ENCODE data around the gene NAV3. TPM values are rescaled to one million over a fixed set of nuclear protein-coding genes. Genes with fewer than 3 reads are reported as not detected.

Gene NAV3
- total RNA-seq, 2 experiments from 2014 or later: not detected

GRCh38 chr12:77816196-77816595, 14.5 kb upstream of the NAV3 start:
- H3K36me3 Mint-ChIP-seq: no peaks in the 10 kb centered on the region
- no peak overlapping the region for H3K4me3 Mint-ChIP-seq
- no peaks in the 10 kb centered on the region for H3K9me3 Mint-ChIP-seq (ENCODE audit: low read depth)
- H3K27ac Mint-ChIP-seq: no peak overlapping the region
- H3K27me3 Mint-ChIP-seq: no peaks in the 10 kb centered on the region
- no peak for ATAC-seq
- no peak for DNase-seq
- no peaks in the 10 kb centered on the region for H3K4me1 Mint-ChIP-seq
- CTCF ChIA-PET: no interaction called here

DNA sequence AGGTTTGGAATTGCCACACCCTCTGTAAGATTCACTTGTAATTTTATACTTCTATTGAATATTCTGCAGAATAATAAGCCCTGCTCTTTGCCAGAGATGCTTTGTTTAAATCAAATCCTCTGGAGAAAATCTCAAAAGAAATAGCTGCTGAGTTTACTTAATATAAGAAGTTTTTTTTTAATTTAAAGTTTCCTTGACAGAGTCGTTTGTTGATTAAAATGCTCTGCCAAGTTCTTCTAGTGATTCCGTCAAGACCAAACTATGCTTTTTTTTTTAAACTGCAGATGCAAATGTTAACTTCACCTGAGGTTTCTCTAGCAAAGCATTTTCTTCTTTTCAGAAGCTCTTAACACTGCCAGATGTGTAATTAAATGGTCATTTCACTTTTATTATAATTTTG, 13.4 kb upstream of the NAV3 start:
- Mint-ChIP-seq H3K4me3 (no peak overlapping the region), H3K36me3 (no peaks in the 10 kb centered on the region), H3K4me1 (no peaks in the 10 kb centered on the region), H3K9me3 (ENCODE audit: low read depth) (no peaks in the 10 kb centered on the region), H3K27ac (no peak overlapping the region), H3K27me3 (no peaks in the 10 kb centered on the region)
- CTCF ChIA-PET: no interaction called here
- no peak for DNase-seq
- no peak for ATAC-seq

GRCh38 chr12:77818351-77818750, 12.3 kb upstream of the NAV3 start:
- Mint-ChIP-seq H3K27ac (no peak overlapping the region), H3K36me3 (no peaks in the 10 kb centered on the region), H3K9me3 (ENCODE audit: low read depth) (peaks cover 5% of the 10 kb centered on the region), H3K4me3 (no peak overlapping the region), H3K27me3 (no peaks in the 10 kb centered on the region), H3K4me1 (no peaks in the 10 kb centered on the region)
- CTCF ChIA-PET: no interaction called here
- no peak for ATAC-seq
- no peak for DNase-seq

DNA sequence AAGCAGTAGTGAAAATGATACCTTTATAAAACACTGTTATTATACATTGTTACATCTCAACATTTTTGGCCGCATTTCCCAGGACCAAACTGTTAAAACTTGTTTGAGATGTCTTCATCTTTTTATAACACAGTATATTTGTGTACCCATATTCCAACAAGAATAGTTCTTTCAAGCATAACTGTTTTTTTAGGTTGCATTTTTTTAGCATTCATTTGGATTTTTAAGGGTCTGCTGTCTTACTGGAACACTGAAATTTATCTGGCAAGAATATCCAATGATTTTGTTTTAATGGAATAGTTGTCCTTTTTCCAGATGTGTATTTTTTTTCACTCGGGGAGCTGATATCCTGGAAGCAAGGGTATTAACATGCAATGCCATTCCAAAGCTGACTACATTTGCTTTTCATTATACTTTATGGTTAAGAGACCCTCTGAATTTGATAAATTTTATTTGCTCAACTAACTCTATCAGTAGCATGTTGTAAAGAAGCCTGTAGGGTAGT, 8.9 kb upstream of the NAV3 start:
- Mint-ChIP-seq H3K27me3 (no peaks in the 10 kb centered on the region), H3K9me3 (ENCODE audit: low read depth) (peaks cover 5% of the 10 kb centered on the region)
- CTCF ChIA-PET: no interaction called here

DNA sequence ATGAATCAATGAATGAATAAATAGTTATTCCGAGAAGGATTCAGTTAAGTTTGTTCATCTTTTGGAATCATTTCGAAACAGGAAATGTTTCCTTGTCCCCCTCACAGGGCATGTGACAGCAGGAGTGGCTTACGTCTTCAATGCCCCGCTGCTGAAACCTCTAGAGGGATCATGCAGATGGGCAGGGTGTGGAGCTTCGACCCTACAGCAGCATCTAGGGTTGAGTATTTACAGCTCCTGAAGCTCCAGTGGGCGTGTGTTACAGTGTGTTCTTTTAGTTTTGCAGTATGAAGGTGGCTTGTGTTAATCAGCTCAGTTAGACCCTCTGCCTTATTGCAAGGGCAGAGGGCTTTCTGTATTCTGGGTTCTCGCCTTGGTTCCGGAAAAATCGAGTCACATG, 2.6 kb downstream of the NAV3 start:
- CTCF ChIA-PET: no interaction called here
- H3K4me3 Mint-ChIP-seq: no peak overlapping the region
- peaks cover 5% of the 10 kb centered on the region for H3K9me3 Mint-ChIP-seq (ENCODE audit: low read depth)
- no peak for ATAC-seq
- no peak overlapping the region for H3K27ac Mint-ChIP-seq
- no peaks in the 10 kb centered on the region for H3K4me1 Mint-ChIP-seq
- H3K36me3 Mint-ChIP-seq: no peaks in the 10 kb centered on the region
- no peak for DNase-seq
- no peaks in the 10 kb centered on the region for H3K27me3 Mint-ChIP-seq

More for the DNA sequence above, 8.9 kb upstream of the NAV3 start:
- Mint-ChIP-seq H3K4me3 (no peak overlapping the region), H3K36me3 (no peaks in the 10 kb centered on the region), H3K4me1 (no peaks in the 10 kb centered on the region), H3K27ac (no peak overlapping the region)
- DNase-seq: no peak
- no peak for ATAC-seq

- Mint-ChIP-seq H3K27me3 (no peaks in the 10 kb centered on the region), H3K9me3 (ENCODE audit: low read depth) (peaks cover 6% of the 10 kb centered on the region), H3K4me3 (no peak overlapping the region), H3K36me3 (no peaks in the 10 kb centered on the region), H3K4me1 (no peaks in the 10 kb centered on the region), H3K27ac (no peak overlapping the region)
- CTCF ChIA-PET: no interaction called here
- no peak for DNase-seq
- no peak for ATAC-seq
Measured at GRCh38 chr12:77834618-77835017, 3.9 kb downstream of the NAV3 start.

DNA sequence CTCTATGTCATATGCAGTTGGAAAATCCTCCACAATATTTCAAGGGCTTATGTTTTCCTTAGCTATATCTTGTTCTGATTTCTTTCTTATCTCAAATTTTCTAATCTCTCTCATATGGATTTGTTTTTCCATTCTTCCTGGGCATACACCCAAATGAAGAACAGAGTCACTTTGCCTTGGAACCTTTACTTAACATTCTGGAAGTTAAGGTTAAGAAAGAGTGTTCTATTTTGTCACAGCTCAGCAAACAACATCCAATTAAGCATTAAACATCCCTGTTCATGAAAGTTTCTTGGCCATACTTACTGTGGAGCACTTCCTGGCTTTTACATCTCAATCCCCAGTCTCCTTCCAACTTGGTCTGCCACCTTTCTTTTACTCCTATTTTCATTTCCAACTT, 5.3 kb downstream of the NAV3 start:
- Mint-ChIP-seq H3K27ac (no peak overlapping the region), H3K27me3 (no peaks in the 10 kb centered on the region), H3K4me3 (no peak overlapping the region), H3K9me3 (ENCODE audit: low read depth) (peaks cover 6% of the 10 kb centered on the region), H3K36me3 (no peaks in the 10 kb centered on the region), H3K4me1 (no peaks in the 10 kb centered on the region)
- CTCF ChIA-PET: no interaction called here
- DNase-seq (no peak), ATAC-seq (no peak)

DNA sequence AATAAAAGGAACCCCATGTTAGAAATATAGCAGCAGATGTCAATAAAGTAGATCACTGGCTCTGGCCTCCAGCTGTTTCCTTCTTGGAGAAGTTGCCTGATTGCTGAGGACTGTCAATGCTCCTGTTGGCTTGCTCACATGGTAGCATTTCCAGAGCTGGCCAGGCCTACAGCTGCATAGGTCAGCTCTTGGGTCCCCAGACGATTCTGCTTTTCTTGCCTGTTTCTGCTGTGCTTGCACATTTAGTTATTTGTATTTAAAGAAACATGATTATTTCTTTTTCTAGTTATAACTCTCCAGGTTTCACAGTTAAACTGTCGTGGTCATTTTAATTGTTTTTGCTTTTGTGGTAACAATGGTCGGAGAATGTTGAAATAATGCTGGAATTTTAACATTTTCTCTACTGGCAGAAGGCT, 7.2 kb downstream of the NAV3 start:
- H3K4me1 Mint-ChIP-seq: no peaks in the 10 kb centered on the region
- no peak overlapping the region for H3K4me3 Mint-ChIP-seq
- no peaks in the 10 kb centered on the region for H3K27me3 Mint-ChIP-seq
- no peak overlapping the region for H3K27ac Mint-ChIP-seq
- no peaks in the 10 kb centered on the region for H3K36me3 Mint-ChIP-seq
- ATAC-seq: no peak
- peaks cover 6% of the 10 kb centered on the region for H3K9me3 Mint-ChIP-seq (ENCODE audit: low read depth)
- CTCF ChIA-PET: no interaction called here
- DNase-seq: no peak

DNA sequence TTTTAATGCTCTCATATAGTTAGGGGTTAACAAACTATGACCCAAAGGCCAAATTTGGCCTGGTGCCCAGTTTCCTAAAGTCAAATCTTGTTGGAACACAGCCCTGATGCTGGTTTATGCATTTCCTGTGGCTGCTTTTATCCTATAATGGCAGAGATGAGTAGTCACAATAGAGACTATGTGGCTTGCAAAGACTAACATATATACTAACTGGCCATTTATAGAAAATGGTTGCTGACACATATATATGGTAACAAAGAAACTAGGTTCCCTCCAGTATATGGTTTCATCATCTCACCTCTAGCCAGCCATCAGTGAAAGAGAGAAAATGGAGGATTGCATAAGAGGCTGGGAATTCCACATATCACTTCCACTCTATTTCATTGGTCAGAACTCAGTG, 10.8 kb downstream of the NAV3 start:
- DNase-seq (no peak), ATAC-seq (no peak)
- H3K27me3 Mint-ChIP-seq: no peaks in the 10 kb centered on the region
- no peak overlapping the region for H3K4me3 Mint-ChIP-seq
- CTCF ChIA-PET: no interaction called here
- H3K36me3 Mint-ChIP-seq: no peaks in the 10 kb centered on the region
- H3K4me1 Mint-ChIP-seq: no peaks in the 10 kb centered on the region
- peaks cover 4% of the 10 kb centered on the region for H3K9me3 Mint-ChIP-seq (ENCODE audit: low read depth)
- no peak overlapping the region for H3K27ac Mint-ChIP-seq

DNA sequence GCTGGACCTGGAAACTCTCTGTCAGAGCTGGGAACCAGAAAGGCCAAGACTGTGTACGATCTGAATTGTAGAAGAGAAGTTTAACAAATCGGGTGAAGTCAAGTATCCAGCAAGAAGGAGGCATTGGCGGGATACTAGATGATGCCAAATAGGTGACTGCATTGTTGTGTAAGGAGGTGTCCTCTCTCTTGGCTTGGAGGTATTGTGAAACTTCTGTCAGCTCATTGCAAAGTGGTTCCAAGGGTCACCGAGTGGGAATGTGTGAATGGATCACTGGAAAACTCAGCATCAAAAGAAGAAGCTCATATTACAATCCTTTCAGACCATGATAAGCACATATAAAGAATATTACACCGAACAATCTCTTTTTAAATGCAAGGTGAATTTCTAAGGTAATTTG, 11.7 kb downstream of the NAV3 start:
- CTCF ChIA-PET: no interaction called here
- Mint-ChIP-seq H3K4me1 (no peaks in the 10 kb centered on the region), H3K27me3 (no peaks in the 10 kb centered on the region), H3K4me3 (no peak overlapping the region), H3K36me3 (no peaks in the 10 kb centered on the region), H3K9me3 (ENCODE audit: low read depth) (peaks cover 6% of the 10 kb centered on the region), H3K27ac (no peak overlapping the region)
- no peak for DNase-seq
- ATAC-seq: no peak

GRCh38 chr12:77845831-77846230, 15.1 kb downstream of the NAV3 start:
- CTCF ChIA-PET: no interaction called here
- Mint-ChIP-seq H3K27me3 (no peaks in the 10 kb centered on the region), H3K4me1 (no peaks in the 10 kb centered on the region), H3K9me3 (ENCODE audit: low read depth) (peaks cover 4% of the 10 kb centered on the region), H3K27ac (no peak overlapping the region), H3K4me3 (no peak overlapping the region), H3K36me3 (no peaks in the 10 kb centered on the region)
- DNase-seq (no peak), ATAC-seq (no peak)

DNA sequence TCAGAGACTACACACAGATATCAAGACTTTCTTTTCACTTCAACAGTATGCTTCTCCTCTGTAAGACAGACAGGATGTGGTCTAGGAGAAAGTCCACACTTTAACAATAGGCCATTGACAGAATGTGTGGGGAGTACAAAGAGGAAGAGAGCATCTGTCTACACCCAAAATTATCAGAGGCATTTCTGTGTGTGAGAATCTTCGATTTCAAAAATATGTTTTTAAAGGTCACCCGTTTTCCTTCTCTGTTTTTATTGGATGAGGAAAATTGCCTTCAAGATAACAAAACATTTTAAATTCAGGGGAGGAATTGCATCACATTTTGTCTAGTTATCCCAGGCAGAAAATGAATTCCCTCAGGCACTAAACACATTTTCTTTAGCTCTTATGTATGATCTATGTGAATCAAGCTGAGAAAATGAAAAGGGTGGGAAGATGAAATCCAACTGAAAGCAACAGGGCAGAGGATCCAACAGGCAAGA, 16.4 kb downstream of the NAV3 start:
- no peaks in the 10 kb centered on the region for H3K27me3 Mint-ChIP-seq
- no peaks in the 10 kb centered on the region for H3K36me3 Mint-ChIP-seq
- ATAC-seq: no peak
- no peak overlapping the region for H3K27ac Mint-ChIP-seq
- peaks cover 4% of the 10 kb centered on the region for H3K9me3 Mint-ChIP-seq (ENCODE audit: low read depth)
- CTCF ChIA-PET: no interaction called here
- H3K4me3 Mint-ChIP-seq: no peak overlapping the region
- DNase-seq: no peak
- H3K4me1 Mint-ChIP-seq: no peaks in the 10 kb centered on the region

DNA sequence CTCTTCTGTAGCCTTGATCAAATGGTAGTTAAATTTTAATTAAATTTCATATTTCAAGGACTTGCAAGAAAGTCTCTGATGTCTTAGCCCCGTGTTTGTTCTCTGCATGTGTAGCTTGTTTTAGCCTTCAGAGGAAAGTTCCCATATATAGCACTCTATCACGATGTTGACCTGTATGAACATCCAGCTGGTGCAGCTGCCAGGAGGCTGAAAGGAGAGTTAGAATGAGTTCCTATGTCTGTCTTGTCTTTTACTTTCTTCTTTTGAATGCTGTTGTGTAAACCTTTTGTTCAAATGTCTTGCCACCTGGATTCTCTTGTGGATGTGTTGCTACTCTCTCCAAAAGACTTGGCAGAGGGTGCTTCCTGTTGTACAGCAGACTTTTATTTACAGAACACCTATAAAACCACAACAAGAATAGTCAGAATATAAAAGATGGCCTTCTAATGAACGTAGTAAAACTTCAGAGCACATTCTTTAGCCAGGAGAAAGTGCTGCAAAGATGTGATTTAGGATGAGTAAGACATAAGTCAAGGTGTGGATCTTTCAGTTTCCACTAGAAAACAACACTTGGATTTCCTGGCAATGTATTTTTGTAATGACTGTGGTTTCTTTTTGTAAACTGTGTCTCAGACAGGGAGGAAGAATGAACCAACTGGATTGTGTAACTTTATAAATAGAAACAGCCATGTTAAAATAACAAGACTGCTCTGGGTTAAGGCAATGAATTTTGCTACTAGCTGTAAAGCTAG, 17.2 kb downstream of the NAV3 start:
- no peaks in the 10 kb centered on the region for H3K4me1 Mint-ChIP-seq
- no peak for DNase-seq
- no peak for ATAC-seq
- no peaks in the 10 kb centered on the region for H3K27me3 Mint-ChIP-seq
- no peak overlapping the region for H3K27ac Mint-ChIP-seq
- no peaks in the 10 kb centered on the region for H3K36me3 Mint-ChIP-seq
- no peak overlapping the region for H3K4me3 Mint-ChIP-seq
- H3K9me3 Mint-ChIP-seq (ENCODE audit: low read depth): peaks cover 5% of the 10 kb centered on the region
- CTCF ChIA-PET: no interaction called here

DNA sequence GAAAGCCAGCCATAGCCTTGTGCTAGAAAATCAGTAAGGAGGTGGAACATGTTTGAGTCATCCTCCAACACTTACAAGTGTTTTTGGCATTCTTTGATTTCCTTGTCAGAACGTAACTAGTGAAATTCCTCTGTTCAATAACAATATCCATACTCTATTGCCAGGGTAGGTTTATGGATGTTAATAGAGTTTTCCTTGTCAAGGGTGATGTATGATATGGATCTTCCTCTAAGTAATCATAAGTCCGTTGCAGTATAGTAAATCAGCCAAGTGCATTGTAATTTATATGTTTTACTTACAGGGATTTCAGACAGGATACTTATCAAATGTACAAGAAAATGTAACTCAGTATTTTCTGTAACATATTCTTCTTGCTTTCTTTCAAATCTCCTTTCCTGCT, 19.4 kb downstream of the NAV3 start:
- Mint-ChIP-seq H3K27me3 (no peaks in the 10 kb centered on the region), H3K9me3 (ENCODE audit: low read depth) (peaks cover 9% of the 10 kb centered on the region), H3K4me1 (no peaks in the 10 kb centered on the region), H3K4me3 (no peak overlapping the region), H3K27ac (no peak overlapping the region), H3K36me3 (no peaks in the 10 kb centered on the region)
- DNase-seq (no peak), ATAC-seq (no peak)
- CTCF ChIA-PET: no interaction called here

DNA sequence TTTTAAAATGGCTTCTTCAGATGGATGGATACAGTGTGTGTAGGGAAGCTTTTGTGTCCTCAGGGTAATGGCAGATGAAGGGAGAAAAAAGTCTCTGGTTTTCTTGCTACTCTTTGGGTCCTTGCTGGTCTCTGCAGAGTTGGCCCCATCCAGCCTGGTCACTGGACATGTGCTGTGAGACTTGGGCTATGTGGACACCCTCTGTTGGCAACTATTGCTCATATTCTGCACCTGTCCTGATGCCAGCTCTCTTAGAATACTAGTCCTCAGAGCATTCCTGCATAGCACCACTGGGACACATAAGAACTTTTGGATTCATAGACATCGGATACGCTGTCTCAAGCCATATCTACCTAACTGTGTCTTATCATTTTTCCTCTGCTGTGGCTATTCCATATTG, 20.0 kb downstream of the NAV3 start:
- Mint-ChIP-seq H3K4me3 (no peak overlapping the region), H3K27me3 (no peaks in the 10 kb centered on the region), H3K9me3 (ENCODE audit: low read depth) (peaks cover 9% of the 10 kb centered on the region), H3K27ac (no peak overlapping the region), H3K36me3 (no peaks in the 10 kb centered on the region), H3K4me1 (no peaks in the 10 kb centered on the region)
- DNase-seq (no peak), ATAC-seq (no peak)
- CTCF ChIA-PET: no interaction called here

All from activated CD8-positive, alpha-beta memory T cell treated with anti-CD3 and anti-CD28 coated beads, Interleukin-2, amount 10 ng/mL, durations not matched to agents 7 days and 5 days (primary cell).